ENCODE measurements around the gene ASB14.
"Not testable (repeated sequence)": the region's sequence is repeated elsewhere in the genome, so short reads cannot be mapped to it uniquely, and the experiment has no call there.

Gene ASB14

DNA sequence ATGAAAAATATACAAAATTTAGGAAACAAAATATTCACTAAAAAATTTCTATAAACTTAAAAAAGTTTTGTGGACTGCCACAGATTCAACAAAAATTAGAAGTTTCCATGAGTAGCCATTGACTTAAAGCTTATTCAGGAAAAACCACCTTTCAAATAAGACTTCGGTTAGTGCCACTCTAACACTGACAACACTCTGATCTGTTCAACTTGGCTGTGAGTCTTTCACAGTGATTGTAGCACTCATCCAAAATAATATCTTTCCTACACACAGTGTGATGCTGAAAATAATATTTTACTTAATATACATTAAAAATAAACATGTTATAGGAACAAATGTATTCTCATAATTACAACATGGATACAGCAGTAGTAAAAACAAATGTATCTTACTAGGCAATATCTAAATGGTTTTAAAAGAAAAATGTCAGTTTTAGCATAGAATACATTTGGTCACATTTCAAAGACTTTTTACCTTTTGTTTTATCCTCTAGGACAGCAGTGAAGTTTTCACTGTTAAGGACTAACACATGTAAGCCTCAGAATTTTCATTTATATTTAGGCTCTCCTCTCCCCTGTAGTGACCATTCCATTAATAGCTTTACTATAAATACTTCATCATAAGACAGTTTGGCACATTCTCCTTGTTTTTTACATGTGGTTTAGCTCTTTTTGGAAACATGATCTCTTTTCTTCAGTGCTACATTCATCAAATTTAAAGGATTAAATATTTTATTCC, at the start of gene ASB14:
Gene ASB14 (minus strand): TSS at position 527 of the 738 bp plus-strand sequence. CDS start 652 bp downstream, outside the sequence.
- no peaks in the 10 kb centered on the region for H3K4me1 Mint-ChIP-seq
- H3K9me3 Mint-ChIP-seq, result no peaks in the 10 kb centered on the region
- no peak within 1 kb of the TSS for H3K4me3 Mint-ChIP-seq
- peaks cover 4% of the 10 kb centered on the region for H3K27me3 Mint-ChIP-seq
- H3K27ac Mint-ChIP-seq, result no peak within 1 kb of the TSS
- DNase-seq (no peak), ATAC-seq (no peak)

DNA sequence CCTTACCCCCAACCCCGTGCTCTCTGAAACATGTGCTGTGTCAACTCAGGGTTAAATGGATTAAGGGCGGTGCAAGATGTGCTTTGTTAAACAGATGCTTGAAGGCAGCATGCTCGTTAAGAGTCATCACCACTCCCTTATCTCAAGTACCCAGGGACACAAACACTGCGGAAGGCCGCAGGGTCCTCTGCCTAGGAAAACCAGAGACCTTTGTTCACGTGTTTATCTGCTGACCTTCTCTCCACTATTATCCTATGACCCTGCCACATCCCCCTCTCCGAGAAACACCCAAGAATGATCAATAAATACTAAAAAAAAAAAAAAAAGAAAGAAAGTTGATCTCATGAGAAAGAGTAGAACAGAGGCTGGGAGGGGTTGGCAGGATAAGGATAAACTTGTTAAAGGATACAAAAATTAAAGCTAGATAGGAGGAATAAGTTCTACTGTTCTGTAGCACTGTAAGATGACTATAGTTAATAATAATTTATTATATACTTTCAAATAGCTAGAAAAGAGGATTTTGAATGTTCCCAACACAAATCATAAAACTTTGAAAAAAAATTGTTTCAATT, 46.7 kb upstream of the ASB14 start:
- not testable (repeated sequence) for H3K27ac Mint-ChIP-seq, H3K27me3 Mint-ChIP-seq, DNase-seq, H3K4me3 Mint-ChIP-seq, H3K4me1 Mint-ChIP-seq, ATAC-seq, H3K9me3 Mint-ChIP-seq

DNA sequence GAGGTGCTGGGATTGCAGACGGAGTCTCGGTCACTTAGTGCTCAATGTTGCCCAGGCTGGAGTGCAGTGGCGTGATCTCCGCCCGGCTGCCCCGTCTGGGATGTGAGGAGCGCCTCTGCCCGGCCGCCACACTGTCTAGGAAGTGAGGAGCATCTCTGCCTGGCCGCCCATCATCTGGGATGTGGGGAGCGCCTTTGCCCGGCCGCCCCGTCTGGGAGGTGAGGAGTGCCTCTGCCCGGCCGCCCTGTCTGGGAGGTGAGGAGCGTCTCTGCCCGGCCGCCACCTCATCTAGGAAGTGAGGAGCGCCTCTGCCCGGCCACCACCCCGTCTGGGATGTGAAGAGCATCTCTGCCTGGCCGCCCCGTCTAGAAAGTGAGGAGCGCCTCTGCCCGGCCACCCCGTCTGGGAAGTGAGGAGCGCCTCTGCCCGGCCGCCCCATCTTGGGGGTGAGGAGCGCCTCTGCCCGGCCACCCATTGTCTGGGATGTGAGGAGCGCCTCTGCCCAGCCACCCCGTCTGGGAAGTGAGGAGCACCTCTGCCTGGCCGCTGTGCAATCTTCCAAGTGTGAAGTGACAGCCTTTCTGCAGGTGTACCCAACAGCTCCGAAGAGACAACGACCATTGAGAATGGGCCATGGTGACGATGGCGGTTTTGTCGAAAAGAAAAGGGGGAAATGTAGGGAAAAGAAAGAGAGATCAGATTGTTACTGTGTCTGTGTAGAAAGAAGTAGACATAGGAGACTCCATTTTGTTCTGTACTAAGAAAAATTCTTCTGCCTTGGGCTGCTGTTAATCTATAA, 46.0 kb upstream of the ASB14 start:
- not testable (repeated sequence) for ATAC-seq, H3K27ac Mint-ChIP-seq, H3K4me1 Mint-ChIP-seq, DNase-seq, H3K27me3 Mint-ChIP-seq, H3K9me3 Mint-ChIP-seq, H3K4me3 Mint-ChIP-seq

DNA sequence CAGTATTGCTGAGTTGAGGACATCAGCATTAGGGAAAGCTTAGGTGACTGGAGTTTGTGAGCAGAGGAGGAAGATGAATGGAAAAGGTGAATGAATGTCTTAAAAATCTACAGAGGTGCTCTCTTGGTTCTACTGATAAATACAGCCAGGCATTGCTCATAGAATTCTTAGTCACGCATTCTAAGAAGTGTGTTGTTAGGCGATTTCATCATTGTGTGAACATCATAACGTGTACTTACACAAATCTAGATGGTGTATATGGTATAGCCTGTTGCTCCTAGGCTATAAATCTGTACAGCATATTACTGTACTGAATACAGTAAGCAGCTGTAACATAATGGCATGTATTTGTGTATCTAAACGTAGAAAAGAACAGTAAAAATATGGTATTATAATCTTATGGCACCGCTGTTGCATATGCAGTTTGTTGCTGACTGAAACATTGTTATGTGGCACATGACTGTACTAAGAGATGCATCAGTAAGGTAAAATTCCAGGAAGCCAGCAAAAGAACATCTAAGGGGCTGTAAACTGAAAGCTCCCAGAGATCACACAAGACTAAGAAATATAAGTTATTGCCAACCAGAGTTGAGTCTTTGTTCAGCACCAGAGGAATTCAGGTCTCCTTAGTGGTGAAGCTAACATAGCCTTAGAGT, 42.9 kb upstream of the ASB14 start:
- Mint-ChIP-seq H3K4me1 (no peaks in the 10 kb centered on the region), H3K4me3 (no peak overlapping the region), H3K27me3 (peaks cover 8% of the 10 kb centered on the region), H3K27ac (no peak overlapping the region), H3K9me3 (peaks cover 0 to 7% of the 10 kb centered on the region in 2 donors)
- DNase-seq, result no peak
- no peak for ATAC-seq

DNA sequence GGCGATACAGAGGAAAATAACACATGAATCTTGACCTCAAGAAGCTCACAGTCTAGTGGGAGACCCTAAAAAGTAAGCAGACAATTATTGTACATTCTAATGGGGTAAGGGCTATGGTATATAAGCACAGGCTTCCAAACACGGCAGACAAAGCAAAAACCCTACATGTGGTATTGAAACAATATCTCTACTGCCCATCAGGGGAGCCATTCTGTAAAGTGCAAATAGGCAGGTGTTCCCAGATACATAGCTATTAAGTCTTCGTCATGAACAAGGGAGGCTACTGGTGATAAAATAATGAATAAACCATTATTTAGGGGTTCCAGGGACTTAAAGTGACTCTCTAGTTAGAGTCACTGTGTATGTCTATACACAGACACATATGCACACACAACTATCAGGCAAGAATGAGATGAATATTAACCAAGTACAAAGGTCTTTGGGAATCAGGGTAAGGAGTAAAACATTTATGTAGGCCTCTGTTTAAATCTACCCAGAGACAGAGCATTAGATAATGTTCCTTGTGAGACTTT, 38.7 kb upstream of the ASB14 start:
- Mint-ChIP-seq H3K4me1 (no peaks in the 10 kb centered on the region), H3K9me3 (no peaks in the 10 kb centered on the region), H3K27ac (no peak overlapping the region), H3K27me3 (peaks cover 8% of the 10 kb centered on the region), H3K4me3 (no peak overlapping the region)
- DNase-seq (no peak), ATAC-seq (no peak)

DNA sequence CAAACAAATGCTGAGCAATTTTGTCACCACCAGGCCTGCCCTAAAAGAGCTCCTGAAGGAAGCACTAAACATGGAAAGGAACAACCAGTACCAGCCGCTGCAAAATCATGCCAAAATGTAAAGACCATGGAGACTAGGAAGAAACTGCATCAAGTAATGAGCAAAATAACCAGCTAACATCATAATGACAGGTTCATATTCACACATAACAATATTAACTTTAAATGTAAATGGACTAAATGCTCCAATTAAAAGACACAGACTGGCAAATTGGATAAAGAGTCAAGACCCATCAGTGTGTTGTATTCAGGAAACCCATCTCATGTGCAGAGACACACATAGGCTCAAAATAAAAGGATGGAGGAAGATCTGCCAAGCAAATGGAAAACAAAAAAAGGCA, 34.0 kb upstream of the ASB14 start:
- H3K27ac Mint-ChIP-seq, DNase-seq, H3K4me3 Mint-ChIP-seq, H3K4me1 Mint-ChIP-seq, H3K9me3 Mint-ChIP-seq, H3K27me3 Mint-ChIP-seq, ATAC-seq: not testable (repeated sequence)

DNA sequence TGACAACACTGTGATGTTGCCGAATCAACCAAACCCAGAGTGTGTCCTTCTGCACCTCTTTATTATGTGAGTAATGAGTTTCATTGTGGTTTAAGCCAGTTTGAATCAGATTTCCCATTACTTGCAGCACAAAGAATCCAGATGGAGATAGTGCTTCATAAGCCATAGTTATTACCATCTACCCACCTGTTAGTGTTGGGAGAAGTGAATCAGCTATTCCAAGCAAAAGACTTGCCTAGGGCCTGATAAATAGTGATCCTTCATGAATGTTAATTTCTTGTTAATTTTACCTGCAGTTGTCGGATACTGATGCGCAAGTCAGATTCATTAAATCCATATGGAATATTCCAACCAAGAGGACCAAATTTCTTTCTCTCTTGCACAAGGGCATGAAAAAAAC, 21.7 kb upstream of the ASB14 start:
- no peak overlapping the region for H3K4me3 Mint-ChIP-seq
- no peaks in the 10 kb centered on the region for H3K4me1 Mint-ChIP-seq
- DNase-seq (no peak), ATAC-seq (no peak)
- H3K9me3 Mint-ChIP-seq, result peaks cover 3 to 7% of the 10 kb centered on the region in 2 donors
- no peak overlapping the region for H3K27ac Mint-ChIP-seq
- no peaks in the 10 kb centered on the region for H3K27me3 Mint-ChIP-seq

DNA sequence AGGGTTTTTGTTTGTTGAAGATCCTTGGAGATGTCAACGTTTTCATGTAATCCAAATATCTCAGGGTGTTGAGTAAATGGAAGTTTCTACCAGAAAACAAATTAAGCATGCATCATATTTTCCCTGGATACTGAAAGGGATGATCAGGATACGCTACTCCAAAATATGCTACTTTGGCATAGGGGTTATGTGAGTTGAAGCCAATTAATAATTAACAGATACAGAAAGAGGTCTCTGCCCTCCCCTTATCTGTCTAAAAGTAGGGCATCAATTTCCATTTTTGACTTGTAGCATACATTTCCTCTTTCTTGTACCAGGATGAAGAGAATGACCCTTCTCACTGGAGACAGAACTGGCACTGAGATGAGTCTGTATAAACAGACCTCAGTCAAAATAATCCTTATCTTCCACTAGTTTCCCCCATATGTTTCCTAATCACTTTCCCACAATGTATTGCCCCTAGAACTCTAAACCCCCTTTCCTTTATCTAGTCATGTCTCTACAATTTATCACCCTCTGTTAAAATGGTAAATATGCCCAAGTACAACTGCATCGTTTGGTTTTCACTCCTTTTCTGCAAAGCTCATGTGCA, 17.4 kb upstream of the ASB14 start:
- no peak for ATAC-seq
- H3K4me3 Mint-ChIP-seq, result no peak overlapping the region
- no peak overlapping the region for H3K27ac Mint-ChIP-seq
- H3K9me3 Mint-ChIP-seq, result no peaks in the 10 kb centered on the region
- no peak for DNase-seq
- H3K27me3 Mint-ChIP-seq, result peaks cover 9% of the 10 kb centered on the region
- H3K4me1 Mint-ChIP-seq, result no peaks in the 10 kb centered on the region

DNA sequence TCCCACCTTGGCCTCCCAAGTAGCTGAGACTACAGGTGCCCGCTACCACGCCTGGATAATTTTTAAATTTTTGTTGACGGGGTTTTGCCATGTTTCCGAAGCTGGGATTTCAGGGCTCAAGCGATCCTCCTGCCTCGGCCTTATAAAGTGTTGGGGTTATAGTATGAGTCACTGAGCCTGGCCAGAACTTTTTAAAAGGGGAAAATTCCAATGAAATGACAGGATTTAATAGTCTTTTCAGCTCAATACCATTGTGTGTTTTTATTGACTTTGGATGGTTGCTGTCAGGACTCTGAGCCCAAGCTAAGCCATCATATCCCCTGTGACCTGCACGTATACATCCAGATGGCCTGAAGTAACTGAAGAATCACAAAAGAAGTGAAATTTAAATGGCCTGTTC, 11.0 kb upstream of the ASB14 start:
- H3K27me3 Mint-ChIP-seq, result peaks cover 14% of the 10 kb centered on the region
- ATAC-seq, H3K9me3 Mint-ChIP-seq, DNase-seq, H3K4me3 Mint-ChIP-seq, H3K4me1 Mint-ChIP-seq, H3K27ac Mint-ChIP-seq: not testable (repeated sequence)

DNA sequence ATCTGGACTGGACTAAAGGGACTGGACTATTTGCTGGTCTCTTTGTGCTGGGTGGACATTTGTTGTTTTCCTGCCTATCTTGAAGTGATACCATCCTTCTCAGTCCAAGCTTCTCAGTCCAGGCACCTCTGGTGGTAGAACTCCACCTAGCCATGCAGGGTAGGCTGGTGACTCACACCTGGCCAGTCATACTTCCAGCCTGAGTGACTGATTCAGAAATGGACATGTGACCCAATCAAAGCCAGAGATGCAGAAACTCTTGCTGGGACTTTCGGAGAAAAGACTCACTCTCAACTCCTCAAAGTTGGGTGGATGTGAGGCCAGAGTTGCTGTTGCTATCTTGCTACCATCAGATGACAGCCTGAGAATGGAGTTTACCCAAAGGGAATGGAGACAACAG, 5.6 kb upstream of the ASB14 start:
- Mint-ChIP-seq H3K27ac (no peak overlapping the region), H3K9me3 (no peaks in the 10 kb centered on the region), H3K4me1 (no peaks in the 10 kb centered on the region), H3K27me3 (peaks cover 13% of the 10 kb centered on the region), H3K4me3 (no peak overlapping the region)
- DNase-seq (peak in 1 of 2 donors; percentile 16), ATAC-seq (peak; percentile 80)

DNA sequence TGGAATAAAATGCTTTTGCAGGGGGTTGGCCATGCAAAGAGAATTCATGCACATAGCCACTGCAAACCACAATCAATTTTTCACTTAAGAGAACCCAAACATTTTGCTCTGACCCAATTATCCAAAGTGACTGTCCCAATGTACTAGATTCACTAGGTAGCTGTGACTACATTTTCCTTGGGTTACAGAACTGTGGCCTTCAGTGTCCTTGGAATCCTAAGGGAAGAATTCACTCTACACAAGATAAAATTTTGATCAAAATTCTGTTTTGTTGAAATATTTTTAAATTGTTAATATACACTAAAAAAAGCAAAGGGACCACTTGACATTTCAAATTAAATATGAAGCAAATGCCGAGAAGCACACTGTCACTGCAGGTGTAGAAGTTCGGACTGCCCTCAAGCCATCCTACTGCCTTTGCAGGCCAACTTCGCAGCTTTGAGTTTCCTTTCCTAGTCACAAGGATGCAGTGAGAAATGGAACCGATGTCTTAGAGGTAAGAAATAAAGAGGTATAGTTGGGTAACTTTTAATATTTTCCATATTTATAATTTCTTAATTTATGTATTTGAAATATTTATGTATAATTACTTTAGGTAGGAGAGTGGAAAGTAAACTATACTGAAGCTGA, 527 bp upstream of the ASB14 start:
- Mint-ChIP-seq H3K4me3 (no peak overlapping the region), H3K27me3 (peaks cover 11% of the 10 kb centered on the region), H3K9me3 (no peaks in the 10 kb centered on the region), H3K4me1 (no peaks in the 10 kb centered on the region), H3K27ac (no peak overlapping the region)
- DNase-seq (no peak), ATAC-seq (no peak)

DNA sequence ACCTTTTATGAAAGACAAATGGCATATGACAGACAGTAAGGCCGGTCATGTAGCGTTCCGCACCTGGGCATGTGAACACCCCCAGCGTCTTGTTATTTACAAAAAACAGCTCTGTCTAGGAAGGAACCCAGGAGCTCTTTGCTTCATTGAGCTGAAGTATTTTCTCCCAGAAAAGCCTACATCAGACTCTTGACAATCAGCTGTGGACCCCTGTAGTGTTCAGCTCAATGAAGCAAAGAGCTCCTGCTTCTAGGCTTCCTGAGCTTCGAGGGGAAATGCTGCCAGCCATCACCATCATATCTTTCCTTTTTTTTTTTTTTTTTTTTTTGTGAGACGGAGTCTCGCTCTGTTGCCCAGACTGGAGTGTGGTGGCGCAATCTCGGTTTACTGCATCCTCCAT, 4.1 kb downstream of the ASB14 start:
- Mint-ChIP-seq H3K4me1 (no peaks in the 10 kb centered on the region), H3K9me3 (peaks cover 0 to 5% of the 10 kb centered on the region in 2 donors), H3K27ac (no peak overlapping the region), H3K27me3 (peaks cover 6% of the 10 kb centered on the region), H3K4me3 (no peak overlapping the region)
- ATAC-seq, result no peak
- no peak for DNase-seq

DNA sequence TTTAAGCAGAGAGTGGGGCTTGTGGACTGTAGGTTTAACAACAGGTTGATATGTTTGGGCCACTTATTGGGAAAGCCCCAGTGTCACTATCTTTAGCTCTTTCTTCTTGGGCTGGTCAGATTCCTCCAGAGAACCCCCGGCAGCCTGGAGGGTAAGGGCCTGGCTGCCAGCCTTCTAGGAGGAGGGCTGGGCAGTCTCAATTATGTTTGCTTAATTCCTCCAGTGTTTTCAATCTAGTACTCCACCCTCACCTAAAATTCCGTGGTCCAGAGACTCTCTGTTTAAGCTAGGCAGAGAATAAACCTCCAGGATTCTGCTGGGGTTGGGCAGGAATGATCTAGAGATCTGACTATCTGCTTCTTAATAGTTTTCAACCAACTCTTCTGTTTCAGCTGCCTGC, 5.3 kb downstream of the ASB14 start:
- Mint-ChIP-seq H3K4me3 (no peak overlapping the region), H3K27me3 (peaks cover 6% of the 10 kb centered on the region), H3K9me3 (peaks cover 0 to 5% of the 10 kb centered on the region in 2 donors)

DNA sequence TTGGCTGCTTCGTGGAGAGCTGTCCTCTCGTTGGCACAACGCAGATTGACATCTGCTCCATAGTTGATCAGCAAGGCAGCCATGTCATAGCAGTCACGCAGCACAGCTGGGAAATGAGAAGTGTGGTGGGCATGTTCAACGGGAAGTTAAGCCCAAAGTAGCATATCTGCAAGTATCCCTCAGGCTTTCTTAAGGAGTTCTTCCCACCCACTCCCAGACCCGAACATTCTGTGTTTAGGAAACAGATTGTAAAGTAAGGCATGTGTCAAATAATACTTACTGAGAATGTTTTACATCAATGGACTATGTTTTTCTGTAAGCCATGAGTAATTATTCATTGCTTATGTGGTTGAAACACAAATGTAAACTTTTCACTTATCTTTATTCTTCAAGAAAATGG, 9.2 kb downstream of the ASB14 start:
- no peak for ATAC-seq
- no peaks in the 10 kb centered on the region for H3K4me1 Mint-ChIP-seq
- no peak overlapping the region for H3K27ac Mint-ChIP-seq

More for the DNA sequence above, 5.3 kb downstream of the ASB14 start:
- Mint-ChIP-seq H3K27ac (no peak overlapping the region), H3K4me1 (no peaks in the 10 kb centered on the region)
- ATAC-seq, result no peak
- DNase-seq, result no peak

DNA sequence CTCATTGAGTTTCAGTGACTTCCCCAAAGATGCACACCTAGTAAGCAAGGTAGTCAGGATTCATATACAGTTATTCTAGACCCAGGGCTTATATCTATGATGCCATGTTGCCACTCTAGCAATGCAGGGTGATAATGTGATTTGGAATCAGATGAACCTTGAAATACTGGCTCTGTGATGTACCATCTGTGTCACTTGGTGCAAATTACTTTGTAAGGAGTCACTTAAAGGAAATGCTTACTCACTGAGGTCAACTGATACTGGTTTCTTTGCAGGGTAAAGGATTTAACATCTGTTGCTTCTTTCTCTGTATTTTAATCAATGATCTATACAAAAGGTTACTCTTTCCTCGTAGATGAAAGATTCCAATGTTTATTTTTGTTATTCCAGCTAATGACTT, 10.8 kb downstream of the ASB14 start:
- no peak overlapping the region for H3K4me3 Mint-ChIP-seq
- DNase-seq (no peak), ATAC-seq (peak; percentile 54)
- H3K27ac Mint-ChIP-seq, result no peak overlapping the region
- peaks cover 0 to 4% of the 10 kb centered on the region in 2 donors for H3K9me3 Mint-ChIP-seq
- no peaks in the 10 kb centered on the region for H3K4me1 Mint-ChIP-seq
- peaks cover 6% of the 10 kb centered on the region for H3K27me3 Mint-ChIP-seq

More for the DNA sequence above, 9.2 kb downstream of the ASB14 start:
- H3K27me3 Mint-ChIP-seq, result peaks cover 6% of the 10 kb centered on the region
- H3K9me3 Mint-ChIP-seq, result peaks cover 0 to 5% of the 10 kb centered on the region in 2 donors
- H3K4me3 Mint-ChIP-seq, result no peak overlapping the region
- no peak for DNase-seq
